HL-60 (cell line): ENCODE results near the gene ADPRHL1.

Experiments
- DNase-seq, 2 experiments: peaks; one replicate each; pipeline ENCODE4 v3.0.0-alpha.2; 2010 to 2020; ENCODE audit warnings: low read depth in 1 of 2, low spot score in 1 of 2
- H3K27ac ChIP-seq: fragments of 250-450 bp; sonication (Bioruptor Pico); replicated peaks from 2 replicates; pipeline ENCODE4 v1.5.1; 2020; ENCODE audit warnings: mild to moderate bottlenecking, moderate library complexity
- H3K27me3 ChIP-seq: fragments of 250-450 bp; sonication (Bioruptor Pico); 2 replicates; pipeline ENCODE4 v1.5.1; 2021; ENCODE audit warnings: mild to moderate bottlenecking, moderate library complexity; ENCODE audit not compliant: insufficient read depth, poor library complexity, severe bottlenecking
- H3K4me3 ChIP-seq: replicated peaks from 2 replicates; pipeline ENCODE4 v1.5.1; 2011; ENCODE audit warnings: mild to moderate bottlenecking, control low read depth, low read length; ENCODE audit not compliant: insufficient read depth
- GABPA ChIP-seq: IDR thresholded peaks from 2 replicates; pipeline ENCODE4 v1.6.1; 2012; ENCODE audit warnings: low read depth
- POLR2AphosphoS5 ChIP-seq: IDR thresholded peaks from 2 replicates; pipeline ENCODE4 v1.6.1; 2012; ENCODE audit warnings: low read depth
- SPI1 ChIP-seq: IDR thresholded peaks from 2 replicates; pipeline ENCODE4 v1.6.1; 2012; ENCODE audit warnings: low read depth, mild to moderate bottlenecking, borderline replicate concordance
- long read RNA-seq: library from polyadenylated mRNA; unstranded; transcript quantifications from one replicate; pipeline ENCODE4 v2.0.0, GENCODE V29; 2020
- TF ChIP-seq, protein P1 (sequence below): IDR thresholded peaks from 2 replicates; pipeline ENCODE4 v1.6.1; 2012; ENCODE audit warnings: low read depth; ENCODE audit not compliant: insufficient replicate concordance
- TF ChIP-seq, protein P2 (sequence below): IDR thresholded peaks from one replicate; pipeline ENCODE4 v1.5.1; 2011; ENCODE audit warnings: low read length, control low read depth, inconsistent platforms; ENCODE audit not compliant: insufficient read depth

ADPRHL1 gene
- long read RNA-seq, transcript ADPRHL1-201 (7 exons, 1,877 nt): major isoform, 7 of 9 reads
- long read RNA-seq, partial matches to known transcripts: 0 of 9 reads
- long read RNA-seq, other reads (novel, unspliced or antisense): 2 of 9 reads

DNA sequence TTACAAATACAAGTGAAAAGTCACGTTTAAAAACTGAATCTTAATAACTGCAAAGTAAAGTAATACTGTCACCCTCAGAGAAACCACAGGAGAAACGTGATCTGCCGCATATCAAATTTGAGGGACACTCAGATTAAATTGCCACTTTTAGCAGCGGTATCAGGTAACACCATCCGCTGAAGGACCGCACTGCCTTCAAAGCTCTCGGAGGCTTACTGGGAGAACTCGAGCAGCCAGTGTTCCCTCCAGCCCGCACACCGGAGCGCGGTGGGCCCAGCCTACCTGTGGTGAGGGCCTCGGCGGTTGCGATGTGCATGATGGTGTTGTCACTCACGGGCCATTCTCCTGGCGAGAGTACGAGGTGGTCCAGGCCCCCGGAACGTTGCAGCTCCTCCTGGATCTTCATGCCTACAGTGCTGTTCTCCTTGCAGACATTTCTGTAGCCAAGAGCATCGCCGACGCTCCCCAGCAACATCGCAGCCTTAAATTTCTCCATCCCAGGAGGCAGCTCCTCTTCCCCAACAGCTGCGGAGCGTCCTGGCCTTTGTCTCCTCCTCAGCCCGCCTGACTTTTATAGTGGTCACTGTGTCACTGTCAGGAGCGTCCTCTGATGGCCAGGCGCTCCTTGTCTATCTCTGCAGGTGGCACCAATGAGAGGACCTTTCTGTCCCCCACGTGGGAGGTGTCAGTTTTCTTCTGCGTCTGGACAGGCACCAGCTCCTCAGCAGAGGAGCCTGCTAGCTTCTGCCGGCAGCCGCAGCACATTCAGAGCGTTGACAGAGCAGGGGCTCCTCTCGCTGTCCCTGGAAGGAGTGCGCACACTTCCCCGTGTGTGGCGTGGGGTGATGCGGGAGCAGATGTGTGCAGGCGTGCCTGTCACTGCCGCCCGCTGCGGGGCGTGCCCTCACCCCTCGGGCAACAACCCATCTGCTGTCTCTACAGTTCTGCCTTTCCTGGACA, at the start of gene ADPRHL1:
Gene ADPRHL1 (minus strand): TSS at position 547 of the 960 bp plus-strand sequence. CDS start 51 bp downstream, at position 496.
- H3K4me3 ChIP-seq: no peak within 1 kb of the TSS
- H3K27me3 ChIP-seq: no peaks in the 10 kb centered on the region
- TF ChIP-seq SPI1: no peak
- TF ChIP-seq GABPA: no peak
- TF ChIP-seq, protein P1, sequence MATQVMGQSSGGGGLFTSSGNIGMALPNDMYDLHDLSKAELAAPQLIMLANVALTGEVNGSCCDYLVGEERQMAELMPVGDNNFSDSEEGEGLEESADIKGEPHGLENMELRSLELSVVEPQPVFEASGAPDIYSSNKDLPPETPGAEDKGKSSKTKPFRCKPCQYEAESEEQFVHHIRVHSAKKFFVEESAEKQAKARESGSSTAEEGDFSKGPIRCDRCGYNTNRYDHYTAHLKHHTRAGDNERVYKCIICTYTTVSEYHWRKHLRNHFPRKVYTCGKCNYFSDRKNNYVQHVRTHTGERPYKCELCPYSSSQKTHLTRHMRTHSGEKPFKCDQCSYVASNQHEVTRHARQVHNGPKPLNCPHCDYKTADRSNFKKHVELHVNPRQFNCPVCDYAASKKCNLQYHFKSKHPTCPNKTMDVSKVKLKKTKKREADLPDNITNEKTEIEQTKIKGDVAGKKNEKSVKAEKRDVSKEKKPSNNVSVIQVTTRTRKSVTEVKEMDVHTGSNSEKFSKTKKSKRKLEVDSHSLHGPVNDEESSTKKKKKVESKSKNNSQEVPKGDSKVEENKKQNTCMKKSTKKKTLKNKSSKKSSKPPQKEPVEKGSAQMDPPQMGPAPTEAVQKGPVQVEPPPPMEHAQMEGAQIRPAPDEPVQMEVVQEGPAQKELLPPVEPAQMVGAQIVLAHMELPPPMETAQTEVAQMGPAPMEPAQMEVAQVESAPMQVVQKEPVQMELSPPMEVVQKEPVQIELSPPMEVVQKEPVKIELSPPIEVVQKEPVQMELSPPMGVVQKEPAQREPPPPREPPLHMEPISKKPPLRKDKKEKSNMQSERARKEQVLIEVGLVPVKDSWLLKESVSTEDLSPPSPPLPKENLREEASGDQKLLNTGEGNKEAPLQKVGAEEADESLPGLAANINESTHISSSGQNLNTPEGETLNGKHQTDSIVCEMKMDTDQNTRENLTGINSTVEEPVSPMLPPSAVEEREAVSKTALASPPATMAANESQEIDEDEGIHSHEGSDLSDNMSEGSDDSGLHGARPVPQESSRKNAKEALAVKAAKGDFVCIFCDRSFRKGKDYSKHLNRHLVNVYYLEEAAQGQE: no peak
- TF ChIP-seq, protein P2, sequence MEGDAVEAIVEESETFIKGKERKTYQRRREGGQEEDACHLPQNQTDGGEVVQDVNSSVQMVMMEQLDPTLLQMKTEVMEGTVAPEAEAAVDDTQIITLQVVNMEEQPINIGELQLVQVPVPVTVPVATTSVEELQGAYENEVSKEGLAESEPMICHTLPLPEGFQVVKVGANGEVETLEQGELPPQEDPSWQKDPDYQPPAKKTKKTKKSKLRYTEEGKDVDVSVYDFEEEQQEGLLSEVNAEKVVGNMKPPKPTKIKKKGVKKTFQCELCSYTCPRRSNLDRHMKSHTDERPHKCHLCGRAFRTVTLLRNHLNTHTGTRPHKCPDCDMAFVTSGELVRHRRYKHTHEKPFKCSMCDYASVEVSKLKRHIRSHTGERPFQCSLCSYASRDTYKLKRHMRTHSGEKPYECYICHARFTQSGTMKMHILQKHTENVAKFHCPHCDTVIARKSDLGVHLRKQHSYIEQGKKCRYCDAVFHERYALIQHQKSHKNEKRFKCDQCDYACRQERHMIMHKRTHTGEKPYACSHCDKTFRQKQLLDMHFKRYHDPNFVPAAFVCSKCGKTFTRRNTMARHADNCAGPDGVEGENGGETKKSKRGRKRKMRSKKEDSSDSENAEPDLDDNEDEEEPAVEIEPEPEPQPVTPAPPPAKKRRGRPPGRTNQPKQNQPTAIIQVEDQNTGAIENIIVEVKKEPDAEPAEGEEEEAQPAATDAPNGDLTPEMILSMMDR: no peak
- no peak for TF ChIP-seq POLR2AphosphoS5
- no peak within 1 kb of the TSS for H3K27ac ChIP-seq
- no peak for DNase-seq

DNA sequence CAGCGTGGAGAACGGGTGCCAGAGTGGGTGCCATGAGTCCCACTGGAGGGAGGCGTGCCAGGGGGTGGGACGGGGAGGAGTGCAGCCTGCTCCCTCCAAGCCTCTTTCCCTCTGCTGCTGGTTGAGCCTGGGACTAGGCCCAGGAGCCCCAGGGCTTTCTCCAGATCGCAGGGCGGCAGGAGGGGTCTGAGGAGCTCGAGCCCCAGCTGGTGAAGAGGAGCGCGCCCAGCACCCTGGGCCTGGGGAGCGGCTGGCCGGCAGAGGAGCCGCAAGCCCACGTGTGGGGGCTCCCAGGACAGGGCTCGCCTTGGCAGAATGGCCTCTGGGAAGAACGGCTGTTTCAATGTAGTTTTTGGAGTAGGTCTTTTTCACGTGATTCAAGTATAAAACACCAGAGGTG, 49.4 kb upstream of the ADPRHL1 start:
- no peak overlapping the region for H3K4me3 ChIP-seq
- no peak overlapping the region for H3K27ac ChIP-seq
- H3K27me3 ChIP-seq: no peaks in the 10 kb centered on the region
- TF ChIP-seq GABPA (no peak), POLR2AphosphoS5 (no peak), SPI1 (no peak)
- TF ChIP-seq, protein P1: no peak
- TF ChIP-seq, protein P2: no peak
- DNase-seq: no peak

DNA sequence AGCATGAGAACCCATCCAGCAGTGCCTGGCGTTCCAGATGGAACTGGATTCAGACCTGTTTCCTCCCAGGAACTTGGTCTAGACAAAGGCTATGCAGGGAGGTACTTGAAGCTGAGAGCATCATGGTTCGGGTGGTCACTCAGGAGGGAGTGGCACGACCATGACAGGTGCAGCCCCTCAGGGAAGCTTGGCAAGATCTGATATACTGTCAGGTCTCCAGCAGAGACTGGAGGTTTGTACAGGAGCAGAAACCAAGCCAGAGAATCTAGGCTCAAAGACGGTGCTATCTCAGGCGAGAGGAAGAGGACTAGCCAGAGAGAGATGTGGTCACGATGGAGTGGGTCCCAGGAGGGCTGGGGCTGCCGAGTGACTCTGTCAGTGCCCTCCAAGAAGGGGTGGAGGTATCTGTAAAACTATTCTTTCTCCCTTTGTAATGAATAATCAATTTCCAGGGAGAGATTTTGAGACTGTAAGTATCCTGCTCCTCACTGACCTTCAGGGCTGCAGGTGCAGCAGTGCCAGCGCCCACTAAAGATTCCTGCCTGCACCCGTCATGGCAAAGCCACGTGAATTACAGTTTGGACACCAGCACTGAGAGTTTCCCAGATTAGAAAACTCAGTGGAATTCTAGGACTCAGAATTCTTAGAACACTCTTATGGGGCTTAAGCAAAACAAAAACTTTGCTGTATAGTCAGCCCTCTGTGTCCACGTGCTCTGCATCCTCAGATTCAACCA, 47.4 kb upstream of the ADPRHL1 start:
- no peak overlapping the region for H3K4me3 ChIP-seq
- no peak for TF ChIP-seq GABPA
- TF ChIP-seq, protein P2: no peak
- no peak for TF ChIP-seq POLR2AphosphoS5
- TF ChIP-seq SPI1: no peak
- TF ChIP-seq, protein P1: no peak
- DNase-seq: no peak
- no peaks in the 10 kb centered on the region for H3K27me3 ChIP-seq
- no peak overlapping the region for H3K27ac ChIP-seq
